K562 treated with DMSO at 1 percent for 12 hours (cell line): ENCODE results near the gene MEF2B. TPM values are rescaled to one million over a fixed set of nuclear protein-coding genes. Genes with fewer than 3 reads are reported as not detected.

Experiments used
- total RNA-seq: library from RNA; unstranded; fragments of 300-600 nt; gene quantifications from 2 replicates; pipeline ENCODE4 v1.2.3, GENCODE V29; 2022; ENCODE audit not compliant: insufficient read depth

The MEF2B gene
- total RNA-seq: 9.1 and 10.9 TPM in 2 replicates

DNA sequence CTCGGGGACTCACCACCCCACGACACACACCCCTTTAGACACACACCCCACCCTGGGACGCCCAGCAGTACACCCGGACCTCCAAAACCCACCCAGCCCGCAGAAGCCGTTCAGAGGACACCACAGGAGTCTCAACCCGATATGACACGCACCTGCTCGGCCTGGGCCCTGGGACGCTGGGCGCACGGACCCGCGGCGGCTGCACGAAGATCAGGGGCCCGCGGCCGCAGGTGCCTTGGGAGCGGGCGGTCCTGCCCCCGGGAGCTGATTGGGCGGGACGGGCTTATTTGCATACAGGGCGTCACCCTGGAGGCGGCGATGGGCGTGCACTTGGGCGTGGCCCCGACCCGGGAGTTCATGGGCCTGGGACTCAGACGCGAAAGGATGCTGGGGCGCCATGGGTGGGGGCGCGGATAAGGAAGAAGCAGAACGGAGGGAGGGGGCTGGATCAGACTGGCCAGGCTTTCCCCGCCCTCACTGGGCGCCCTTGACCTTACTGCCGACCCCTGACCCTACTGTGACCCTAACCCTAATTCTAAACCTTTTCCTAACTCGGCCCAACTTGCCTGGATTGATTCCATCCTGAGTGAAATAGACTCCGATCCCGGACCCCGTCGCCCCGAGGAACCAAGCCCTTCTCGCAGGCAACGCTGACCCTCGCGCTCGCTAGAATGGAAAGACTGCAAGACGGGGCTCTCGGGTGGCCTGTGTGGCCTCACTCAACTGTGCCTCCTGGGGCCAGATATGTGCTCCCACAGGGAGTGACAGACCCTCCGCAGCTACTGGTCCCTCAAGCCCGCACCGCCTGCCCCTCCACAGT, at the start of gene MEF2B:
TSS of gene MEF2B (minus strand) at position 211 of the 820 bp plus-strand sequence. CDS start 19,528 bp downstream, outside the sequence.

GRCh38 chr19:19211499-19212420, 41.7 kb upstream of the MEF2B start, which contains the start of gene NCAN:
NCAN (plus strand) TSS chr19:19211958; CDS start chr19:19216954, 4,996 bp downstream.

GRCh38 chr19:19203012-19203856, 33.2 kb upstream of the MEF2B start, which contains the start of gene NR2C2AP:
NR2C2AP (minus strand) TSS chr19:19203414; CDS start chr19:19203060, 354 bp downstream.

DNA sequence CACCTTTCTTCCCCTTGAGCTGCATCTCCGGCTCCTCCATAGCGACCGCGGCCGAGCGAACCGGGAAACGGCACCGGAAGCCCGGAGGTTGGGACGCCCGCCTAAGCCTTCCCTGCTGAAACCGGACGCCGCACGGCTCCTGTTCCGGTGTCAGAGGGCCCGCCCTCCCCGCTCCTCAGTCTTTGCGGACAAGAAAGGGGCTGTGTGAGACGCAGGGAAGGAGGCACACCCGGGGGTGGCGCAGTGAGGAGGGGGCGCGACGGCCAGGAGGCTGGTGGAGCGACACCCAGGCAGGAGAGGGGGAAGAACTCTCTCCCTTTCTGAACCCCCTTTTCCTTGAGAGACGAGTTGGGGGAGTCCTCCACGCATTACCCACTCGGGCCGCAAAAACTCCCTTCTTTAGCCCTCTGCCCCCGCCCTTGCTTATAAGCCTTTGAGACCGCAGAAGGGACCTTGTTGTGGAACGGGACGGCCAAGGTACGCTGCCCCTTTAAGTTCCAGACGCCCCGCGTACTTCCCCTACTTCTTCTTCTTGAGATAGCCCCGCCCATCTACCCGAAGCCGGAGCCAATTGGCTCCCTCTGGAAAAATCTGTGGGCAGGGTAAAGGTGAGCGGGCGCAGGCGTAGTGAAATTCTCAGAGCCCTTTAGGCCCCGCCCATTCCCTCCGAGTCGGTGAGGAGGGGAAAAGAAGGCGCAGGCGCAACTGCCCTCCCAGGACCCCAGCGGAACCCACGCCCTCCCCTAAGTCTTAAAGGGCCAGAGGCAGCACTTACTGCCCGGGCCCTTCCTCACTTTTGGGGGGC, 22.2 kb upstream of the MEF2B start, which contains the start of the genes BORCS8 and RFXANK:
TSS of gene BORCS8 (minus strand) at position 75 of the 805 bp plus-strand sequence. CDS start at position 40, 35 bp downstream.
TSS of gene RFXANK (plus strand) at position 181 of the 805 bp plus-strand sequence. CDS start 1,689 bp downstream, outside the sequence.

GRCh38 chr19:19138109-19138981, 31.7 kb downstream of the MEF2B start, which contains the start of gene TMEM161A:
TMEM161A (minus strand) TSS chr19:19138478; CDS start chr19:19138428, 50 bp downstream.

Other genes starting within 250 kb of the MEF2B start
- 7.5 and 8.3 TPM in 2 replicates for gene HOMER3, start 229.0 kb downstream of the MEF2B start, total RNA-seq
- gene SUGP2, start 136.7 kb downstream of the MEF2B start, total RNA-seq: 39.5 and 84.6 TPM in 2 replicates
- 28.6 and 29.5 TPM in 2 replicates for gene ARMC6, start 136.7 kb downstream of the MEF2B start, total RNA-seq
- gene SLC25A42, start 106.3 kb downstream of the MEF2B start, total RNA-seq: 26.2 and 34.5 TPM in 2 replicates
- gene TMEM161A, start 31.8 kb downstream of the MEF2B start, total RNA-seq: 36.8 and 38.4 TPM in 2 replicates
- gene BORCS8, start 21.9 kb upstream of the MEF2B start, total RNA-seq: 15.5 and 20.7 TPM in 2 replicates
- 146 and 218 TPM in 2 replicates for gene RFXANK, start 22.0 kb upstream of the MEF2B start, total RNA-seq
- 14.4 and 16.8 TPM in 2 replicates for gene NR2C2AP, start 33.2 kb upstream of the MEF2B start, total RNA-seq
- not detected in 2 replicates for gene NCAN, start 41.7 kb upstream of the MEF2B start, total RNA-seq
- not detected in 2 replicates for gene TM6SF2, start 103.0 kb upstream of the MEF2B start, total RNA-seq
- gene SUGP1, start 150.2 kb upstream of the MEF2B start, total RNA-seq: 32.2 and 56.4 TPM in 2 replicates
- 16.3 and 45.1 TPM in 2 replicates for gene MAU2, start 150.6 kb upstream of the MEF2B start, total RNA-seq
- gene GATAD2A, start 235.4 kb upstream of the MEF2B start, total RNA-seq: 22.7 and 61.2 TPM in 2 replicates